A549 treated with Hydrocortisone at 1 μM for 4 hours (cell line): ENCODE measurements around the gene PLIN4. TPM values are rescaled to one million over a fixed set of nuclear protein-coding genes. Genes with fewer than 3 reads are reported as not detected.

Experiments
- total RNA-seq: library from RNA; stranded (reverse); fragments of 200-300 nt; extraction: Qiagen RNA extraction; gene quantifications from 5 replicates; pipeline ENCODE4 v1.2.3, GENCODE V29; 2022

Gene PLIN4, protein sequence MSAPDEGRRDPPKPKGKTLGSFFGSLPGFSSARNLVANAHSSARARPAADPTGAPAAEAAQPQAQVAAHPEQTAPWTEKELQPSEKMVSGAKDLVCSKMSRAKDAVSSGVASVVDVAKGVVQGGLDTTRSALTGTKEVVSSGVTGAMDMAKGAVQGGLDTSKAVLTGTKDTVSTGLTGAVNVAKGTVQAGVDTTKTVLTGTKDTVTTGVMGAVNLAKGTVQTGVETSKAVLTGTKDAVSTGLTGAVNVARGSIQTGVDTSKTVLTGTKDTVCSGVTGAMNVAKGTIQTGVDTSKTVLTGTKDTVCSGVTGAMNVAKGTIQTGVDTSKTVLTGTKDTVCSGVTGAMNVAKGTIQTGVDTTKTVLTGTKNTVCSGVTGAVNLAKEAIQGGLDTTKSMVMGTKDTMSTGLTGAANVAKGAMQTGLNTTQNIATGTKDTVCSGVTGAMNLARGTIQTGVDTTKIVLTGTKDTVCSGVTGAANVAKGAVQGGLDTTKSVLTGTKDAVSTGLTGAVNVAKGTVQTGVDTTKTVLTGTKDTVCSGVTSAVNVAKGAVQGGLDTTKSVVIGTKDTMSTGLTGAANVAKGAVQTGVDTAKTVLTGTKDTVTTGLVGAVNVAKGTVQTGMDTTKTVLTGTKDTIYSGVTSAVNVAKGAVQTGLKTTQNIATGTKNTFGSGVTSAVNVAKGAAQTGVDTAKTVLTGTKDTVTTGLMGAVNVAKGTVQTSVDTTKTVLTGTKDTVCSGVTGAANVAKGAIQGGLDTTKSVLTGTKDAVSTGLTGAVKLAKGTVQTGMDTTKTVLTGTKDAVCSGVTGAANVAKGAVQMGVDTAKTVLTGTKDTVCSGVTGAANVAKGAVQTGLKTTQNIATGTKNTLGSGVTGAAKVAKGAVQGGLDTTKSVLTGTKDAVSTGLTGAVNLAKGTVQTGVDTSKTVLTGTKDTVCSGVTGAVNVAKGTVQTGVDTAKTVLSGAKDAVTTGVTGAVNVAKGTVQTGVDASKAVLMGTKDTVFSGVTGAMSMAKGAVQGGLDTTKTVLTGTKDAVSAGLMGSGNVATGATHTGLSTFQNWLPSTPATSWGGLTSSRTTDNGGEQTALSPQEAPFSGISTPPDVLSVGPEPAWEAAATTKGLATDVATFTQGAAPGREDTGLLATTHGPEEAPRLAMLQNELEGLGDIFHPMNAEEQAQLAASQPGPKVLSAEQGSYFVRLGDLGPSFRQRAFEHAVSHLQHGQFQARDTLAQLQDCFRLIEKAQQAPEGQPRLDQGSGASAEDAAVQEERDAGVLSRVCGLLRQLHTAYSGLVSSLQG (N-terminal part only)
- 0.10 to 0.16 TPM (median 0.12 TPM) in 5 replicates for total RNA-seq

DNA sequence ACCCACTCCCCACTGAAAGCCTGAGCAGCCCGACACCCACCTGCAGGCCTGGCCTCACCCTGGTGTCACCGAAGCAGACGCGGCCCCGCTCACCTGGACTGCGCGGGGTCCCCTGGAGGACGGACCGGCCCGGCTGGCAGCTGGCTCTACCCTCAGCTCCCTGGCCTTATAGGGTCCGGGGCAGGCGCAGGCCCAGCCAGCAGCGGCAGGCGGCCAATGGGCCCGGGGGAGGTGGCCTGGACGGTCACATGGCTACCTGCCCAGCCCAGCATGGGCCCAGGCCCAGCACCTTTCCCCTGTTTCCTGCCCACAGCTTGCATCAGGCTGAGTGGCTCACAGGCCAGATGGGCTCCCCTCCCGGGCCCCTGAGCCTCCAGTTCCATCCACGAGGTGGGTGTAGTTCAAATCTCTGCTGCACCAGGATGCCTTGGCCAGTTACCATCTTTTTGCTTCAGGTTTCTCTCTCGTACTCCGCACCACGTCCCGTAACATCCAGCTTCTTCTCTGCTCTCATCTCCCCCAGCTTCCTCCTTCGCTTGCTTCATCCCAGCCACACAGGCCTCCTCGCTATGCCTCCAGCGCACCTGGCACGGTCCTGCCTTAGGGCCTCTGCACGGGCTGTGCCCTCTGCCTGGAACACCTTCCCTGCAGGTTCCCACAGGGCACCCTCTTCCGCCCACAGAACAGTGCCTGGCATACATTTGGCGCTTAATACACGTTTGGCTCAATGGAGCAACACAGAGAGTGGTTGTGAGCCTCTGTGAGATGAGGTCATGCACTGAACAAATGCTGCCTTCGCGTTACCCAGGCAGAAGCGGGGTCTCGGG, at the start of gene PLIN4:
PLIN4 (minus strand) TSS at position 142 of the 827 bp plus-strand sequence. CDS start 214 bp downstream, outside the sequence.

DNA sequence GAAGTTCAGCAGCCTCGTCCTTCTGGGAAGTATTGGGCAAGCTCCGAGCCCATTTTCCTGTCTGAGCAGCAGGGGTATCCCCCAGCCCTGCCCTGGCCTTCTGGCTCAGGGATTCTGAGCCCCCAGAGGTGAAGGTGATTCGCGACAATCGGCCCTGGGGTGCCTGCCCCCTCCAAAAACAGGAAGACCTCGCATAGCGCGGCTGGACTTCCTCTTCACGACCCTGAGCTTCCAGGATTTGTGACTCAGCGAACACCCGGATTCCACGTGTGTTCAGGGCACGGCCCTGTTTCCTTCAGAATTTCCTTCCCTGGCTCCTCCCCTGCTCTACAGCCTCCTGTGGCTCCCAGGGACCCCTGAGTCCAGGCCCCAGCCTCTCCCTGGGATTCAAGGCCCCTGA, 41.3 kb upstream of the PLIN4 start, which contains the start of gene SEMA6B:
SEMA6B (minus strand) TSS at position 116 of the 400 bp plus-strand sequence. CDS start 1,227 bp downstream, outside the sequence.

DNA sequence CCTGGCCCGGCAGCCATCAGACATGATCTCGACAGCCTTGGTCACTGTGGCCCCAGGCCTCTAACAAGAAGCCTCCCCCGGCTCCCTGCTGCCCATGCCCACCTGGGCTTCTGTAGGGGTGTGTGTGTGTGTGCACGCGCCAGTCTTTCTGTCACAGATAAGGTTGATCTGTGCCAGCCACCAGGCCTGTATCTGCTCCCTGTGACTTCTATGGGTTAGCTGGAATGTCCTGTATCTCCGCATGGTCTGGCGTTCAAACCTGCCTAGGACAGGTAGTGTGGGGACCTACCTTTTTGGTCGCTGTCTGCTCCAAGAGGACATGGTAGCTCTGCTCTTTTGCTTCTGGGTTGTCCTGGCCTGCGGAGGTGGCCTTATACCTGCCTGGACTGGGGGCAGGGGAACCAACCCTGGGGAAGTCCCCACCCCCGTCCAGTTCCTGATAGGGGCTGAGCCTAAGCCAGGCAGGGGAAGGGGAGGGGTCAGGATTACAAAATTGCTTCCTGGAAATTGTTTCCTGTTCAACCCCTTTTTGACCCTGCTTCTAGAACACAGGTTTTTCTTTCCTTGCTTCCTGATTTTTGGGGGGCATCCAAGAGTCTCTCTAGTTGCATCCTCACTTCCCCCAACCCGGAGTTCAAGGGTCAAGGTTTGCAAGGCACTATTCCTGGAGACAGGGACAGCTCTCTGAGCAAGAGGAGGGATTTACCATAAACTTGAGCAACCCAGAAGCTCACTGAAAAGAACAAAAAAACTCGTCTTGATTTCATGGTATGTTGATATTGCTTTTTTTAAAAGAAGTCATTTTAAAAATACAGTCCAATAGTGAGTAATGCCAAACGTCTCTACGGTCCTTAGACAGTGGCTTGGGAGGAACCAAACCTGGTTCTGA, 21.7 kb upstream of the PLIN4 start, which contains the start of gene LRG1:
LRG1 (minus strand) TSS at position 344 of the 889 bp plus-strand sequence; CDS start at position 321, 23 bp downstream.

DNA sequence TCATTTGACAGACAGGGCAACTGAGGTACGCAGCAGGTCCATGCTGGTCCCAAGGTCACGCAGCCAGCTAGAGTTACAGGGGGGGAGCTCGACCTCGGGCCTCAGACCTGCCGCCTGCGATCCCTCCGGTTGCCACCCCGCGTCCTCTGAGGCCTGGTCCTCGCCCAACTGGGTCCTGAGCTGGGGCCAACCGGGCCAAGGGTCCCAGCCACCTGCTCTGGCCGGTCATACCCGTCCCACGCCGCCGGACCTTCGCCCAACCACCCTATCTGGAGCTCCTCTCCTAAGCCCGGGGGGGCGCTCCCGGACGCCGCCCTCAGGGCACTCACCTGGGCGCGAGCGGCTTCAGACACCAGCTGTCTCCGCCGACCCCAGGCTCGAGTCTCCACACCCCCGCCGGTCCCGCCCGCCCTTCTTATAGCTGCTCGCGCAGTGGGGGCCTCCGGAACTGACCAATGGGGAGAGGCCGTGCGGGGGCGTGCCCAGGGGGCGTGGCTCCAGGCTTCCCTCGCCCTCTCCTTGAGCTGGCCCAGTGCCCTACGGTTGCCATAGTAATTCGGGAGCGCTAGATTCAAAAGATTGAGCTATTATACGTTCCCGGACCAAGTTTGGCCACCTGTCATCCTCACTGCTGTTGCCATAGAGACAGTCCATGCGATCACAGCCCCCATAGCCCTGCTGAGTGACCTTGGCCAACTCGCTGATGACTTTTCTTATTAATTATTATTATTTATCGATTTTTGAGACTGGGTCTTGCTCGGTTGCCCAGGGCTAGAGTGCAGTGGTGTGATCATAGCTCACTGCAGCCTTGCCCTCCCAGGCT, 16.8 kb upstream of the PLIN4 start, which contains the start of gene PLIN5:
PLIN5 (minus strand) TSS at position 389 of the 823 bp plus-strand sequence. CDS start 1,150 bp downstream, outside the sequence.

DNA sequence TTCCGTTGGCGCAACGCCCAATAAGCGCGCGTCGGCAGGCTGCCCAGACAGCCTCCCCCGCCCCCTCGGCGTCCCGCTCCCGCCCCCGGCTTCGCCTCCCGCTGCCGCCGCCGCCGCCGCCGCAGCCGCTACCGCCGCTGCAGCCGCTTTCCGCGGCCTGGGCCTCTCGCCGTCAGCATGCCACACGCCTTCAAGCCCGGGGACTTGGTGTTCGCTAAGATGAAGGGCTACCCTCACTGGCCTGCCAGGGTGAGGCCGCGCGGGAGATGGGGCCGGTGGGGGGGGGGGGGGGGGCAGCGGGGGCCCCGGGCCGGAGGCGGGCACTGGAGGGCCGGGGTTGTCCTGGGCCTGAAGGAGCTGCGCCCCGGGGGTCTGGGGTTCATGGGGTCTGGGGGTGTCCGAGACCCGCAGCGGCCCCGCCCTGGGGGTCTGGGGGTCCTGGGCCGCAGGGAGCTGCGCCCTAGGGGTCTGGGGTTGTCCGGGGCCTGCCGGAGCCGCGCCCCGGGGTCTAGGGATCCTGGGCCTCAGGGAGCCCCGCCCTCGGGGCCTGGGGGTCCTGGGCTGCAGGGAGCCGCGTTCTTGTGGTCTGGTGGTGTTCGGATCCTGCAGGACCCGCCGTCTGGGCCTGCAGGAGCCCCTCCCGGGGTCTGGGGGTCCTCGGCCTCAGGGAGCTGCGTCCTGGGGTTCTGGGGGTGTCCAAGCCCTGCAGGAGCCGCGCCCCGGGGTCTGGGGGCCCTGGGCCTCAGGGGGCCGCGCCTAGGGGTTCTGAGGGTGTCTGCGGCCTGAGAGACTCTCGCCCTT, 45.9 kb downstream of the PLIN4 start, which contains the start of gene HDGFL2:
HDGFL2 (plus strand) TSS at position 124 of the 801 bp plus-strand sequence; CDS start at position 178, 54 bp downstream.

DNA sequence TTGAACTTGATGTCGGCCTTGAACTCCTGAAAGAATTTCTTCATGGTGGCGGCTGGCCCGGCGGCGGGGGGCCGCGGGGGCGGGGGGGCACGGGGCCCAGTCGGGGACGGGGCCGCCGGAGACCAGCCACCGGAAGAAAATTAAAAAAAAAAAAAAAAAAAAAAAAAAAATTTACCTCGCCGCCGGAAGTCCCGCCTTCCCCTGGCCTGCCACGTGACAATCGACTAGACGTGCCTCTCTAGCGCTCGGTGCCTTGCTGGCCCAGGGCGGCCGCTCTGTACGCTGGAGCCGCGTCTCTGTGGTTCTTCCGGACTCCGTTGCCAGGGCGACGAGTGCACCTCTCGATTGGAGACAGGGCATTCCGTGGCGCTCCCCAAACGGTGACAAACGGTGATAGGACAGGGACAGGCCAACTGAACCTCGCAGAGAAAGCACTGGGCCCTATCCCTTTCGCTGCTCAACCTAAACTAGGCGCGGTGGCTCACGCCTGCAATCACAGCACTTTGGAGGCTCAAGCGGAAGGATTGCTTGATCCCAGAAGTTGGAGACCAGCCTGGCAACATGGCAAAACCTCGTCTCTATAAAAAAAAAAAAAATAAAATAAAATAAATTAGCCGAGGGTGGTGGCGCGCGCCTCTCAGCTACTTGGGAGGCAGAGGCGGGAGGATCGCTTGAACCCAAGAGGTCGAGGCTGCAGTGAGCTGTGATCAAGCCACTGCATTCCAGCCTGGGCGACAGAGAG, 60.5 kb downstream of the PLIN4 start, which contains the start of gene UBXN6:
UBXN6 (minus strand) TSS at position 141 of the 742 bp plus-strand sequence; CDS start at position 44, 97 bp downstream.

Other genes with a start within 250 kb of the PLIN4 start
- gene SHD, start 239.2 kb downstream of the PLIN4 start, total RNA-seq: 0.07 TPM in 1 of 5 replicates, not detected in the others
- gene TMIGD2, start 216.1 kb downstream of the PLIN4 start, total RNA-seq: not detected in 5 replicates
- gene FSD1, start 213.9 kb downstream of the PLIN4 start, total RNA-seq: 7.6 to 8.8 TPM (median 7.8 TPM) in 5 replicates
- 0.22 TPM in 1 of 5 replicates, not detected in the others for gene STAP2, start 179.7 kb downstream of the PLIN4 start, total RNA-seq
- gene MPND, start 174.9 kb downstream of the PLIN4 start, total RNA-seq: 8.6 to 12.4 TPM (median 10.9 TPM) in 5 replicates
- 50.2 to 59.5 TPM (median 56.2 TPM) in 5 replicates for gene SH3GL1, start 117.9 kb downstream of the PLIN4 start, total RNA-seq
- gene CHAF1A, start 115.8 kb downstream of the PLIN4 start, total RNA-seq: 19.7 to 23.9 TPM (median 20.6 TPM) in 5 replicates
- gene UBXN6, start 60.7 kb downstream of the PLIN4 start, total RNA-seq: 44.1 to 58.8 TPM (median 57.7 TPM) in 5 replicates
- 24.4 to 28.0 TPM (median 25.7 TPM) in 5 replicates for gene HDGFL2, start 46.2 kb downstream of the PLIN4 start, total RNA-seq
- gene PLIN5, start 16.7 kb upstream of the PLIN4 start, total RNA-seq: 0.06 to 0.20 TPM (median 0.12 TPM) in 5 replicates
- gene LRG1, start 21.6 kb upstream of the PLIN4 start, total RNA-seq: 0.06 to 0.24 TPM (median 0.08 TPM) in 5 replicates
- 5.1 to 5.9 TPM (median 5.8 TPM) in 5 replicates for gene SEMA6B, start 41.2 kb upstream of the PLIN4 start, total RNA-seq
- gene TNFAIP8L1, start 121.0 kb upstream of the PLIN4 start, total RNA-seq: 2.9 to 4.0 TPM (median 3.9 TPM) in 5 replicates
- gene MYDGF, start 151.9 kb upstream of the PLIN4 start, total RNA-seq: 108 to 143 TPM (median 136 TPM) in 5 replicates
- gene DPP9, start 205.4 kb upstream of the PLIN4 start, total RNA-seq: 55.3 to 63.7 TPM (median 59.3 TPM) in 5 replicates